ENCODE measurements around the gene FNDC4. TPM values are rescaled to one million over a fixed set of nuclear protein-coding genes. Genes with fewer than 3 reads are reported as not detected.

FNDC4 gene
- total RNA-seq, 4 donors from 2014 or later = 0.59 to 9.1 (median 7.4) TPM

DNA sequence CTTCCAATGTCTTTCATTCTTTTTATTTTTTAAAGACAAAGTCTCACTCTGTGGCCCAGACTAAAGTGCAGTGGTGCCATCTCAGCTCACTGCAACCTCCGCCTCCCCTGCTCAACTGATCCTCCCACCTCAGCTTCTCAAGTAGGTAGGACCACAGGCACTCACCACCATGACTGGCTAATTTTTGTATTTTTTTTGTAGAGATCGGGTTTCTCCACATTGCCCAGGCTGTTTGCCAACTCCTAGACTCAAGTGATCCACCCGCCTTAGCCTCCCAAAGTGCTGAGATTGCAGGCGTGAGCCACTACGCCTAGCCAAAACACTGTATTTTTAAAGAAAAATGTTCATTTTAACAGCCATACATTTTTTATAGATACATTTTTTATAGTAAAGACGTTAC lies 14.3 kb upstream of the FNDC4 start:
- H3K9me3 ChIP-seq = no peaks in the 10 kb centered on the region
- intact Hi-C loops (cut with DNase I; ENCODE audit: low total_unique reads) = no loop called here

DNA sequence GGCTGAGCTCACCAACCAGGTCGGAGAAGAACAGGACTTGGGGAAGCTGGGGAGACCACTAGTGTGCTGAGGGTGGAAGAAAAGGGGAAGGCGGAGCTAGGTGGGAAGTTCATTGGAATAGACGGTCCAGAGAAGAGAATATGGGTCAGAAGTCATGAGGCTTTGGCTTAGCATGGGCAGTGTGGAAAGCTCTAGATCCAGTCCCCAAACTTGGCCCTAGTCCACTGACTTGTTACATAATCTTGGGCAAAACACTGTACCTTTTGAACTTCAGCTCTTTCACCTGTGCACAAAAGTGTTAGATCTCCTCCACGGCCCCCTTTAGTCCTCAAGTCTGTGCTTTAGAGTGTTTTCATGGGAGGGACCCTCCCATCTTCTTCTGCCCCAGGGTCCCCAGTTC lies 12.3 kb upstream of the FNDC4 start:
- intact Hi-C loops (cut with DNase I; ENCODE audit: low total_unique reads) = no loop called here
- DNase-seq = no peak
- Histone ChIP-seq H3K4me3 (no peak overlapping the region), H3K27ac (no peak overlapping the region), H3K27me3 (no peaks in the 10 kb centered on the region), H3K4me1 (no peaks in the 10 kb centered on the region), H3K36me3 (no peaks in the 10 kb centered on the region), H3K9me3 (no peaks in the 10 kb centered on the region)
- no peak for TF ChIP-seq POLR2A (IDR thresholded peaks at IDR 0.05)
- TF ChIP-seq CTCF (IDR thresholded peaks at IDR 0.05) = no peak

More for the DNA sequence above, 14.3 kb upstream of the FNDC4 start:
- Histone ChIP-seq H3K4me3 (no peak overlapping the region), H3K36me3 (no peaks in the 10 kb centered on the region), H3K4me1 (no peaks in the 10 kb centered on the region), H3K27ac (no peak overlapping the region), H3K27me3 (no peaks in the 10 kb centered on the region)
- TF ChIP-seq POLR2A (IDR thresholded peaks at IDR 0.05) (no peak), CTCF (IDR thresholded peaks at IDR 0.05) (no peak)
- DNase-seq = no peak

DNA sequence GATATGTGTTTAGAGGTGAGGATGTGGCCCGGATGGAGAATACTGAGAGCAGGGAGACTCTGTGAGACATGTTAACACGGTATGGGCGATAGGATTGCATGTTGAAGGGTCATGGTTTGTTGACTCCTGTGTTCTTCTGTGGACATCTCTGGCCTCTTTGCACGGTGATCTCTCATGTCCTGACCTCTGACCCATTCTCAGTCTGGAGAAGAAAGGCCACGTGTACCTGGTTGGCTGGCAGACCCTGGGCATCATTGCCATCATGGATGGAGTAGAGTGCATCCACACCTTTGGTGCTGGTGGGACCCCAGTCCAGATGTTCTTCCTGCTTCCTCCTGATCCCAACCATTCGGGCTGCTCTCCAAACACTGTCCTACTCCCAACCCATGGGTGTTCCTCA lies 11.6 kb upstream of the FNDC4 start:
- no peak overlapping the region for H3K4me3 ChIP-seq
- no peaks in the 10 kb centered on the region for H3K27me3 ChIP-seq
- H3K36me3 ChIP-seq = no peaks in the 10 kb centered on the region
- DNase-seq = no peak
- intact Hi-C loops (cut with DNase I; ENCODE audit: low total_unique reads) = no loop called here
- no peaks in the 10 kb centered on the region for H3K9me3 ChIP-seq
- H3K27ac ChIP-seq = no peak overlapping the region
- TF ChIP-seq CTCF (IDR thresholded peaks at IDR 0.05) (no peak), POLR2A (IDR thresholded peaks at IDR 0.05) (no peak)
- H3K4me1 ChIP-seq = no peaks in the 10 kb centered on the region

- no peak for TF ChIP-seq POLR2A (IDR thresholded peaks at IDR 0.05)
- TF ChIP-seq CTCF (IDR thresholded peaks at IDR 0.05) = no peak
- no peaks in the 10 kb centered on the region for H3K27me3 ChIP-seq
- H3K4me1 ChIP-seq = no peaks in the 10 kb centered on the region
- intact Hi-C loops (cut with DNase I; ENCODE audit: low total_unique reads) = no loop called here
- no peak for DNase-seq
- no peak overlapping the region for H3K27ac ChIP-seq
- no peaks in the 10 kb centered on the region for H3K9me3 ChIP-seq
- H3K4me3 ChIP-seq = no peak overlapping the region
- no peaks in the 10 kb centered on the region for H3K36me3 ChIP-seq
Measured at GRCh38 chr2:27502142-27502541, 7.1 kb upstream of the FNDC4 start.

GRCh38 chr2:27501042-27501441 lies 6.0 kb upstream of the FNDC4 start:
- Histone ChIP-seq H3K27ac (no peak overlapping the region), H3K27me3 (no peaks in the 10 kb centered on the region), H3K36me3 (no peaks in the 10 kb centered on the region), H3K4me3 (no peak overlapping the region), H3K4me1 (no peaks in the 10 kb centered on the region), H3K9me3 (no peaks in the 10 kb centered on the region)
- TF ChIP-seq POLR2A (IDR thresholded peaks at IDR 0.05) (no peak), CTCF (IDR thresholded peaks at IDR 0.05) (no peak)
- intact Hi-C loops (cut with DNase I; ENCODE audit: low total_unique reads) = no loop called here
- DNase-seq = no peak

Measured in uterus (tissue), 4 donors.